Activated CD8-positive, alpha-beta memory T cell treated with anti-CD3 and anti-CD28 coated beads, Interleukin-2, amount 10 ng/mL, durations not matched to agents 7 days and 5 days (primary cell): Measurements from ENCODE around the gene SORCS2. TPM values are rescaled to one million over a fixed set of nuclear protein-coding genes. Genes with fewer than 3 reads are reported as not detected.

Source experiments
- ATAC-seq: fragments of 150-1000 bp; cut with Tn5 transposase; one replicate; pipeline ENCODE4 v1.10.0; 2021; ENCODE audit warnings: moderate library complexity
- CTCF ChIA-PET: fragments of 350-600 bp; sonication (Branson Sonifier 250); formaldehyde crosslinking; loops from one replicate; lab custom pipeline; 2021; ENCODE audit warnings: antibody characterized with exemption; lab: Charles Lee
- DNase-seq: peaks from one replicate; pipeline ENCODE4 v3.0.0-alpha.2; 2020
- H3K27ac Mint-ChIP-seq: one replicate; pipeline ENCODE4 v1.8.0; 2021; ENCODE audit warnings: mild to moderate bottlenecking, mixed read lengths
- H3K27me3 Mint-ChIP-seq: one replicate; pipeline ENCODE4 v1.8.0; 2021; ENCODE audit warnings: mixed read lengths
- H3K36me3 Mint-ChIP-seq: one replicate; pipeline ENCODE4 v1.8.0; 2021; ENCODE audit warnings: mild to moderate bottlenecking, mixed read lengths
- H3K4me1 Mint-ChIP-seq: one replicate; pipeline ENCODE4 v1.8.0; 2021; ENCODE audit warnings: mixed read lengths
- H3K4me3 Mint-ChIP-seq: one replicate; pipeline ENCODE4 v1.8.0; 2021; ENCODE audit warnings: mild to moderate bottlenecking, moderate library complexity, mixed read lengths
- H3K9me3 Mint-ChIP-seq: one replicate; pipeline ENCODE4 v1.8.0; 2022; ENCODE audit warnings: low read depth, mixed read lengths
- total RNA-seq, 2 experiments: library from RNA; stranded (reverse); gene quantifications; one replicate each; pipeline ENCODE4 v1.2.3, GENCODE V29; 2021

Gene SORCS2
- total RNA-seq, 2 experiments from 2014 or later = 0.05 to 0.06 TPM

DNA sequence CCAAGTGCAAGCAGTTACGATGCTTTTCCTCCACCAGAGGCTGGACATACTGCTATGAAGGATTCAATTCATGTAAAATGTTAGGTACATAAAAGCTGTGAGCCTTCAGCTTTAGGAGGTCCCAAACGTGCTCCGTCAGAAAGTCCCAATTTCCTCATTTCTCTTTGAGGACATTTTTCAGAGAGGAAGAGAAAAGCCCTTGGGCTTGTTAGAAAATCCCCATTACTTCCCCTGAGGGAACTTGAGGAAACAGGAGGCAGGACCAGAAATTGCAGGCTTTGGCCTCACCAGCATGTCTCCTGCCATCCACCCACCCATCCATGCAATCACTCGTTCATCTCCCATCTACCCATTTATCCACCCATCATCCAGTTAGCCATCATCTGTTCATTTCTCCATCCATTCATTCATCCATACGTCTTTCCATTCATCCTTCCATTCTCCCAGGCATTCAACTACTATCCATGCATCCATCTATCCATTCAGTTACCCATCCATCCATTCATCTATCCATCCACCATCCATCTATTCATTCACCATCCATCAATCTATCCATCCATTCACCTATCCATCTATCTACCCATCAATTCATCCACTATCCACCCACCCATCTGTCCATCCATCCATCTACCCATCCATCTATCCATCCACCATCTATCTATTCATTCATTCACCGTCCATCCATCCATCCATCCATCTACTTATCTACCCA lies 523.8 kb downstream of the SORCS2 start:
- CTCF ChIA-PET = no interaction called here
- H3K36me3 Mint-ChIP-seq = no peaks in the 10 kb centered on the region
- H3K4me3 Mint-ChIP-seq = no peak overlapping the region
- H3K9me3 Mint-ChIP-seq = no peaks in the 10 kb centered on the region
- H3K4me1 Mint-ChIP-seq = no peaks in the 10 kb centered on the region
- DNase-seq = no peak
- no peak overlapping the region for H3K27ac Mint-ChIP-seq
- no peak for ATAC-seq
- peaks cover 16% of the 10 kb centered on the region for H3K27me3 Mint-ChIP-seq

DNA sequence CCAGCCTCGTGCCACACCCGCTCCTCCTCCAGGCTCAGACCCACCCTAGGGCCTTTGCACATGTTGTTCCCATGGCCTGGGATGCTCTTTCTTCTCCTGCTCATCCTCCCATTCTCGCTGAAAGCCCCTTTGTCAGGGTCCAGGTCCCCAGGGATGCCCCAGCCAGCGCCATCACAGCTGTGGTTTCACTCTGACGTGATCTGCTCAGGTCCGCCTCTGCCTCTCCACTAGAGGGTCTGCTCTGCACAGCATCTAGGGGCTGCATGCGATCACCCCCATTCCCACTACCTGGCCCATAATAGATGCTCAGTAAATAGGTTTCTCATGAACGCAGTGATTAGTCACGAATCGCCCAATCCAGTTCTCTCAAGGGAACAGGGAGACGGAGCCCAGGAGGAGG lies 524.8 kb downstream of the SORCS2 start:
- Mint-ChIP-seq H3K27ac (no peak overlapping the region), H3K9me3 (no peaks in the 10 kb centered on the region)

DNA sequence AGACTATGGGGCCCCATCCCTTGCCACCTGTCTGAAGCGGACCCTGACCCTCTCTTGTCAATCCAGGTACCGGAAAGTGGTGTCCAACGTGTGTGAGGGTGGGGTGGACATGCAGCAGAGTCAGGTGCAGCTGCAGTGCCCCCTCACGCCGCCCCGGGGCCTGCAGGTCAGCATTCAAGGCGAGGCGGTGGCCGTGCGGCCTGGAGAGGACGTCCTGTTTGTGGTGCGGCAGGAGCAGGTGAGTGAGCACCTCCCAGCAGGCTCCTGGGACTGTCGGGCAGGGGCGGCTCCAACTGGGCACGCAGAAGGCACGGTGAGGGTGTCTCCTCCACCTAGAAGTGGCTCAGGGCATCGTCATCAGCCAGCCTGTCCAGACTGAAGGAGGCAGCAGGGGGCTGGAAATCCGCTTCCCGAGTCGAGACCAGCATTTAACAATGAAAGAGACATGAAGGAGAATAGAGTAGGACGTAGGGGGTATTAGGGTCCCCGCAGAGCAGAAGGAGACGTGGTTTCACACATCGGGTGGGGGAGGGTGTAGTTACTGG lies 525.7 kb downstream of the SORCS2 start:
- Mint-ChIP-seq H3K9me3 (no peaks in the 10 kb centered on the region), H3K4me1 (no peaks in the 10 kb centered on the region), H3K4me3 (no peak overlapping the region), H3K27ac (no peak overlapping the region), H3K36me3 (no peaks in the 10 kb centered on the region), H3K27me3 (peaks cover 21% of the 10 kb centered on the region)
- no peak for ATAC-seq
- CTCF ChIA-PET = no interaction called here
- no peak for DNase-seq

More for the DNA sequence above, 524.8 kb downstream of the SORCS2 start:
- Mint-ChIP-seq H3K4me1 (no peaks in the 10 kb centered on the region), H3K27me3 (peaks cover 16% of the 10 kb centered on the region), H3K4me3 (no peak overlapping the region), H3K36me3 (no peaks in the 10 kb centered on the region)
- DNase-seq (no peak), ATAC-seq (no peak)
- CTCF ChIA-PET = no interaction called here

DNA sequence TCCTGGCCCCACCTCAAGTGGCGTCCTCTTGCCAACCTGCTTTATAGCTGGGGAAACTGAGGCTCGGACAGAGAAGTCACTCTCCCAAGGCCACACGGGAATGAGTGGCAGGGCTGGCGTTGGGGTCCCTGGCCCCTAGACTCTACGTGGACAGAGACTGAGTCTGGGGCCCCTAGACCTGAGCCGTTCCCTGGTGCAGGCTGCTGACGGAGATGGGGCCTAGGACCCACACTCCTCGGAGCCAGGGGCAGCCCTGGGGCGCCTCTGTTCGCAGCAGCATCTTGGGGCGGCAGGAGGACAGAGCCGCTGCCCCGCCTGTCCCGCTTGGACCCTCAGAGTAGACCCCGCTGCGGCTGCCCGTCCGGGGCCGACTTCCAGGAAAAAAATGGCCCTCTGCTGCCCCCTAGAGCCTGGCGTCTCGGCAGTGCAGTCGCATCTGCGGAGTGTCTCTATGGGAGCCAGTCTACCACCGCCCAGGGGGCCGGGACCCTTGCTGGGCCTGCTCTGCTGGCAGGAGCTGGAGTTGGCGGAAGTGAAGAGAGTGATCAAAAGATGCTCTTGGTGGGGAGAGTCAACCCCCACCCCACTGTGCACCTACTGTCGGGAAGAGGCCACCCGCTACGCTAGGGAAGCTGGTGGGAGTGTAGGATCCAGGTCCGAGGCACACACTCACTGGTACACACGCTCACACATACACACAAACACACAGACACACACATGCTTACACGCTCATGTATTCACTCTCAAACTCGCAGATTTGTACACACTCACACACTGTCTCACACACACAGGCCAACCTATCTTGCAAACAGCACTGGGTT lies 527.2 kb downstream of the SORCS2 start:
- CTCF ChIA-PET = interaction anchor here (0.6 to 1.4 kb wide), 7 partner anchors 31 to 661 kb away, joined by 3 to 11 read pairs (median 3); no protein-coding TSS in a partner anchor
- H3K27ac Mint-ChIP-seq = no peak overlapping the region
- peaks cover 7% of the 10 kb centered on the region for H3K9me3 Mint-ChIP-seq
- peaks cover 21% of the 10 kb centered on the region for H3K27me3 Mint-ChIP-seq
- H3K4me3 Mint-ChIP-seq = no peak overlapping the region
- peak; percentile 68 for DNase-seq
- peak; percentile 71 for ATAC-seq
- H3K4me1 Mint-ChIP-seq = no peaks in the 10 kb centered on the region
- no peaks in the 10 kb centered on the region for H3K36me3 Mint-ChIP-seq

DNA sequence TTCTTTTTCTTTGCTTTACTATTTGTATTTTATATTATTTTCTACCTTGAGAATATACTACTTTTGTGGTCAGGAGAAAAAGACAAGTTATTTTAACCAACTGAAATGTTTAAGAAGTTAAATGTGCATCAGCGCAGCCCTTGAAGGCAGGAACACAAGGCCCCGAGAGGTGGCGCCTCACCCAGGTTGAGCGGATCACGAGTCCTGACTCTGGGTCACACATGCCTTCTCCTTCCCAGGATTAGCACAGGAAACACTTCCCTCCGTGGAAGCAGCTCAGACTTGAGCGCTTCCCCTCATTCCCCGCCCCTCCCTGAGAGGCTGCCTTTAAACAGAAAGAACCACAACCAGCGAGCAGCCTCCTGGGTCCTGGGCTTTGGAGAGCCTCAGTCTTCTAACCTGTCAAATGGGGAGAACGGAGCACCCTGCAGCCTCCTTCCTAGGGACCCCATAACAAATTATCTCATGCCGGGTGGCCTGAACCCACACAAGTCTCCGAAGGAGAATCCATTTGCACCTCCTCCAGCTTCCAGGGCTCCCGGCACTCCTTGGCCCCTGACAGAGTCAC lies 529.7 kb downstream of the SORCS2 start:
- Mint-ChIP-seq H3K27me3 (peaks cover 17% of the 10 kb centered on the region), H3K4me3 (no peak overlapping the region), H3K9me3 (peaks cover 8% of the 10 kb centered on the region), H3K27ac (no peak overlapping the region), H3K4me1 (no peaks in the 10 kb centered on the region), H3K36me3 (no peaks in the 10 kb centered on the region)
- CTCF ChIA-PET = interaction anchor here (1.1 kb wide), 1 partner anchor 82 kb away, joined by 3 read pairs; no protein-coding TSS in a partner anchor
- DNase-seq (no peak), ATAC-seq (no peak)

DNA sequence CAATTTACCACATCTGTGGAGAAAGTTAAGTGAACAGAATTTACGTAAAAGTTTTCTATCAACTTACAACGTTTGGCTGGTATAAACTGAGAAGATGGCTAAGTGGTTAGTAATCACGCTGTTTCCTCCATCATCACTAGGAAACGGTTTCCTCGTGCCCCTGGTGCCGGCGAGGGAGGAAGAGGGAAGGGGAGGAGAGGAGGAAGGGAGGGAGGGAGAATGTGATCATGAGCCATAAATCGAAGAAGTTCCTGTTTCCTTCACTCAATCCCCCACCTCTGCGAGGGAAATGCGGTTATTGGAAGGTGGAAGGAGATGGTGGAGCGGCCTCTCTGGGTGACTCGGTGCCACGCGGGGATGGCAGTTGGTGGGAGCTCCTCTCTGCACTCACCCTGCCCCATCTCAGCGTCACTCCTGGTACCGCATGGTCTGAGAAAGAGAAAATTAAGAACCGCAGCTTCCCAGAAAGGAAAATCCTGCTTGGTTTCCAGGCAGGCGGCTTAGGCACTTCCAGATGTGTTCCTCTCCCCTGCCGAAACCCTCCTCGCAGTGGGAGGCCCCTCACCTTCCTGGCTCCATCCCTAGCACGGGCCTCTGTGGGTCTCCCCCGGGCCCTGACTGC lies 530.5 kb downstream of the SORCS2 start:
- CTCF ChIA-PET = interaction anchor here (0.8 to 1.1 kb wide), 2 partner anchors 79 to 81 kb away, joined by 3 to 4 read pairs; no protein-coding TSS in a partner anchor
- H3K27ac Mint-ChIP-seq = no peak overlapping the region

DNA sequence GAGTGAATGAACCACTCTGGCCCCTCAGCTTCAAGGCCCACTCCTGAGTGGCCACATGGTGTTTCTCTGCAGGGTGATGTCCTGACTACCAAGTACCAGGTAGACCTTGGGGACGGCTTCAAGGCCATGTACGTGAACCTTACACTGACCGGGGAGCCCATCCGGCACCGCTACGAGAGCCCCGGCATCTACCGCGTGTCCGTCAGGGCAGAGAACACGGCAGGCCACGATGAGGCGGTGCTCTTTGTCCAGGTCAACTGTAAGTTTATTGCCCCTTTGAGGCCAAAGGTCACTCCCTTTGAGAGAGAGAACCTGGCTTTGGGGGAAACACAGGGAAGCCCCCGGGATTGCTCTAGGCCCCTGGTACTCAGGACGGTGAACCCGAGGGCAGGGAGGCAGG lies 531.3 kb downstream of the SORCS2 start:
- Mint-ChIP-seq H3K4me1 (no peaks in the 10 kb centered on the region), H3K27ac (no peak overlapping the region), H3K36me3 (no peaks in the 10 kb centered on the region), H3K4me3 (no peak overlapping the region), H3K27me3 (peaks cover 16% of the 10 kb centered on the region), H3K9me3 (peaks cover 8% of the 10 kb centered on the region)
- ATAC-seq (no peak), DNase-seq (no peak)
- CTCF ChIA-PET = no interaction called here

More for the DNA sequence above, 530.5 kb downstream of the SORCS2 start:
- Mint-ChIP-seq H3K36me3 (no peaks in the 10 kb centered on the region), H3K4me1 (no peaks in the 10 kb centered on the region), H3K27me3 (peaks cover 17% of the 10 kb centered on the region), H3K4me3 (no peak overlapping the region), H3K9me3 (peaks cover 8% of the 10 kb centered on the region)
- ATAC-seq (no peak), DNase-seq (no peak)

DNA sequence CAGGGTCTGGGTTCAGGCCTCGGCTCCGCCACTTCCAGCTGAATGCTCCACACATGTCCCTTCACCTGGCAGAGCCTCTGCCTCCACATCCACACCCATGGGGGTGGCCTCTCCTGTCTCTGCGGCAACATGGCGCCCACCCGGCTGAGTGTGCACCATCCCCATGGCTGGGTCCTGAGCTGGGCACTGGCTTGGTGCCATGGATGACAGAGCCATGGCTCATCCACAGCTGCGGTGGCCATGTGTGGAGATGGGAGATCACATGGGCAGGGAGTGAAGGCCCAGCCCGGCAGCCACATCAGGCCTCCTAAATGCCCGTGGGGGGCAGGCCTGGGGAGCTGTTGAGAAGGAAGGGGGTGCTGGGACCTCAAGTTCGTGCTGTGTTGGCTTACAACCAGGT lies 533.6 kb downstream of the SORCS2 start:
- Mint-ChIP-seq H3K27ac (no peak overlapping the region), H3K9me3 (peaks cover 8% of the 10 kb centered on the region), H3K4me1 (no peaks in the 10 kb centered on the region), H3K36me3 (no peaks in the 10 kb centered on the region), H3K27me3 (peaks cover 4% of the 10 kb centered on the region), H3K4me3 (no peak overlapping the region)
- ATAC-seq (no peak), DNase-seq (no peak)
- CTCF ChIA-PET = interaction anchor here (1.5 kb wide), 1 partner anchor 76 kb away, joined by 5 read pairs; no protein-coding TSS in a partner anchor

DNA sequence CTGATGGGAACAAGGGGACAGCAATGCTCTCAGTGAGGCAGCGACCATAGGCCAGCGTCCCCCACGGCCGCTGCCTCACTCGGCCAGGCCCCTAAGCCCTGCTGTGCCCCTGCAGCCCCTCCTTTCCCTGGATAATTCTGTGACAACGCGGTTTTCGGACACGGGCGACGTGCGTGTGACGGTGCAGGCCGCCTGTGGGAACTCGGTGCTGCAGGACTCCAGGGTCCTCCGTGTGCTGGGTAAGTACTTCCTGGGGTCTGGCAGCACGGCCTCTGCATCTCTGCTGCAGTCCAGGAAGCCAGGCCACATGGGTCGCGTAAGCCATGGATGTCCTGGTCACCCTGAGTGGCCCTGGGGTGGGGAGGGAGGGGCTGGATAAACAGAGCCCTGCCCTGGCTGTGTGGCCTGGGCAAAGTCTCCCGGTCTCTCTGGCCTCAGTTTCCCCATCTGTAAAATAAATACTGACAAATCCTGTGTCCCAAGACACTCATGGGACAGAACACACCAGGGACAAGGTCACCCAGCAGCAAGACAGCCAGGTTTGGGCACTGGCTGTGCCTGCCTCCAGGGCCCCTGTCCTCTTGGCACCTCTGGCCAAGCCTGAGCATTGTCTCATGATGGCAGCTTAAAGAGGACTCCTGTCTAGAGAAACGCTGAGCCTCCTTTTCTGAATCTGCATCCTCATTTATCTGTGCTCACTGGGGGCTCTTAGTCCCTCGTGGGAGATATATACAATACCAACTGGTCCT lies 534.5 kb downstream of the SORCS2 start:
- DNase-seq = no peak
- no peak overlapping the region for H3K4me3 Mint-ChIP-seq

DNA sequence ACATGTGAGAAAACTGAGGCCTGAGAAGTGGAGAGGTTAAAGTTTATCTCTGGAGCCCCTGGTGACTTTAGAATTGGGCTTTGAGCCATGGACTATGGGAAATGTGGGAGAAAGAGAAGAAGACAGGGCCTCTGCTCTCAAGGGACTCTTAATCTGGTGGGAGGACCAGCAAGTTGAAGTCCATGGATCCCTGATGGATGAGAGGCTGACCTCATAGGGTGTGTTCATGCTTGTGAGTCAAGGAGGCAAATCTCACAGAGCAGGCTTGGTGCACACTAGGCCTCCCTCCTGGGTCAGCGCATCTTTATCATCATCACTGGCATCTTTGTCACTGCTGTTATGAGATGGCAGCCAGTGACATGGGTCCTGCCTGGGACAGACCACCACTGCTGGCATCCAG lies 535.4 kb downstream of the SORCS2 start:
- no peaks in the 10 kb centered on the region for H3K36me3 Mint-ChIP-seq
- ATAC-seq = no peak
- H3K27me3 Mint-ChIP-seq = no peaks in the 10 kb centered on the region
- H3K27ac Mint-ChIP-seq = no peak overlapping the region
- no peaks in the 10 kb centered on the region for H3K4me1 Mint-ChIP-seq
- no peak overlapping the region for H3K4me3 Mint-ChIP-seq
- peaks cover 8% of the 10 kb centered on the region for H3K9me3 Mint-ChIP-seq
- no peak for DNase-seq
- CTCF ChIA-PET = no interaction called here

More for the DNA sequence above, 534.5 kb downstream of the SORCS2 start:
- Mint-ChIP-seq H3K9me3 (peaks cover 8% of the 10 kb centered on the region), H3K27me3 (peaks cover 4% of the 10 kb centered on the region), H3K4me1 (no peaks in the 10 kb centered on the region), H3K36me3 (no peaks in the 10 kb centered on the region), H3K27ac (no peak overlapping the region)
- no peak for ATAC-seq
- CTCF ChIA-PET = no interaction called here

DNA sequence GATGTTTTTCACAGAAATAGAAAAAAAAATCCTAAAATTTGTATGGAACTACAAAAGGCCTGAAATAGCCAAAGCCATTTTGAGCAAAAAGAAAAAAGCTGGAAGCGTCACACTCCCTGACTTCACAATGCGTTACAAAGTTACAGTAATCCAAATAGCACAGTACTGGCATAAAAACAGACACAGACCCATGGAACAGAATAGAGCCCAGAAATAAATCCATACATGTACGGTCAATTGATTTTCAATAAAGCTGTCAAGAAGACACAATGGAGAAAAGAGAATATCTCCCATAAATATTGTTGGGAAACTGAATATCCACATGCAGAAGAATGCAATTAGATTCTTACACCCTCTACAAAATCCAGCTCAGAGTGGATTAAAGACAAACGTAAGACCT lies 539.1 kb downstream of the SORCS2 start:
- DNase-seq (no peak), ATAC-seq (no peak)
- H3K36me3 Mint-ChIP-seq = no peaks in the 10 kb centered on the region
- CTCF ChIA-PET = interaction anchor here (1.2 kb wide), 1 partner anchor 72 kb away, joined by 4 read pairs; no protein-coding TSS in a partner anchor
- H3K9me3 Mint-ChIP-seq = no peaks in the 10 kb centered on the region
- no peaks in the 10 kb centered on the region for H3K4me1 Mint-ChIP-seq
- H3K27ac Mint-ChIP-seq = no peak overlapping the region
- no peaks in the 10 kb centered on the region for H3K27me3 Mint-ChIP-seq
- H3K4me3 Mint-ChIP-seq = no peak overlapping the region

DNA sequence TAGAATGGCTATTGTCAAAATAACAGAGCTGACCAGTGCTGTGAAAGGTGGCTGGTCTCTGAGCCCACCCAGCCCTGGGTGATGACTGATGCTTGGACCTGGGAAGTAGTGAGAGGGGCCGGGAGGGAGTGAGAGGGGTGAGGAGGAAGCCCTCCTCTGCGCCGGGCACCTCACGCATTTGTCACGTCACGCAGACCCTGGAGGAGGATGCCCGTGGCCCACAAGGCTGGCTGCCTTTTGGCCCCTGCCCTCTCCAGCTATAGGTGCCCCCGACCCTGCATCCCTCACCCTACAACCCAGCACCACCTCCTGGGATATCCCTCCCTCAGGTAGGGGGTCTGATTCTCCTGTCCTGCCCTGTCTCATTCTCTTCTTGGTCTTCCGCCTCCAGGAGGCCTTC lies 539.9 kb downstream of the SORCS2 start:
- no peak for DNase-seq
- Mint-ChIP-seq H3K9me3 (no peaks in the 10 kb centered on the region), H3K36me3 (no peaks in the 10 kb centered on the region), H3K4me3 (no peak overlapping the region), H3K27ac (no peak overlapping the region), H3K27me3 (no peaks in the 10 kb centered on the region), H3K4me1 (no peaks in the 10 kb centered on the region)
- no peak for ATAC-seq
- CTCF ChIA-PET = no interaction called here
